ENCODE results near the gene PKD2. TPM values are rescaled to one million over a fixed set of nuclear protein-coding genes. Genes with fewer than 3 reads are reported as not detected.

PKD2 gene
- total RNA-seq (2013) = 11.1 TPM
- polyA plus RNA-seq (1 to 10 TPM; 1.2 to 9.7 (median 2.4) TPM), polyA minus RNA-seq (4.8 and 5.7 TPM in 2 replicates), total RNA-seq (9.0 to 21.0 (median 13.1) reads per million in 11 experiments)

- Histone ChIP-seq H3K79me2 (ENCODE audit: insufficient read depth, low read length) (peaks cover 45% of the 10 kb centered on the region), H3K4me2 (replicated peaks; ENCODE audit: extremely low read depth, low read length, poor library complexity, severe bottlenecking) (peak within 1 kb of the TSS; percentile 97), H4K20me1 (ENCODE audit: insufficient read depth, low read length) (no peaks in the 10 kb centered on the region), H3K36me3 (replicated peaks in 1 of 2; ENCODE audit: control insufficient read depth in 1 of 2, insufficient read depth in 2 of 2, low read length in 2 of 2) (no peaks in the 10 kb centered on the region), H3K4me1 (ENCODE audit: control insufficient read depth in 1 of 2, insufficient read depth in 2 of 2, low read length in 2 of 2) (peaks cover 32 to 38% of the 10 kb centered on the region in 2 donors), H3K4me3 (replicated peaks in 1 of 3; ENCODE audit: low read depth in 2 of 3, low read length in 3 of 3) (peak within 1 kb of the TSS; percentile 51 to 94 (median 84)), H3K9ac (ENCODE audit: insufficient read depth, low read length, poor library complexity, severe bottlenecking) (peak within 1 kb of the TSS; percentile 76), H3K9me3 (replicated peaks in 1 of 2; ENCODE audit: control insufficient read depth in 1 of 2, insufficient read depth in 1 of 2, low read length in 2 of 2) (no peaks in the 10 kb centered on the region), H3K27ac (ENCODE audit: low read depth in 1 of 2, low read length in 2 of 2) (peak within 1 kb of the TSS in 1 of 2 donors; percentile 30), H3K27me3 (ENCODE audit: control insufficient read depth in 2 of 2, insufficient read depth in 2 of 2, low read length in 2 of 2) (peaks cover 0 to 8% of the 10 kb centered on the region in 2 donors), H2AFZ (ENCODE audit: insufficient read depth, low read depth, low read length, poor library complexity, severe bottlenecking) (peak within 1 kb of the TSS; percentile 83)
- intact Hi-C loops (cut with micrococcal nuclease) = no loop called here
- Mint-ChIP-seq H3K4me3 (peak within 1 kb of the TSS; percentile 91 to 93), H3K36me3 (peaks cover 0 to 1% of the 10 kb centered on the region in 2 donors), H3K27ac (peak within 1 kb of the TSS in 3 of 7 donors; percentile 36 to 66 (median 65)), H3K9me3 (peaks cover 0 to 3% (median 0%) of the 10 kb centered on the region in 7 donors), H3K4me1 (peaks cover 40% of the 10 kb centered on the region), H3K27me3 (ENCODE audit: low read depth in 3 of 3) (peaks cover 10 to 12% (median 12%) of the 10 kb centered on the region in 3 donors)
- WGBS (ENCODE audit: insufficient coverage) = under 1% methylated on average over 114 of the region's 116 CpGs
- peak; percentile 38 to 55 (median 50) for DNase-seq
- no peak for TF ChIP-seq CTCF (IDR thresholded peaks at IDR 0.05)
Observed at GRCh38 chr4:88007304-88008121, at the start of gene PKD2. Gene PKD2, plus strand, starts transcription at chr4:88007635. Its CDS starts 99 bp downstream, at chr4:88007734.

- no peaks in the 10 kb centered on the region for H3K36me3 Mint-ChIP-seq
- Histone ChIP-seq H3K9ac (ENCODE audit: insufficient read depth, low read length, poor library complexity, severe bottlenecking) (no peak overlapping the region), H3K4me3 (replicated peaks in 1 of 3; ENCODE audit: low read depth in 2 of 3, low read length in 3 of 3) (no peak overlapping the region), H3K27me3 (ENCODE audit: control insufficient read depth in 2 of 2, insufficient read depth in 2 of 2, low read length in 2 of 2) (no peaks in the 10 kb centered on the region), H3K36me3 (replicated peaks in 1 of 2; ENCODE audit: control insufficient read depth in 1 of 2, insufficient read depth in 2 of 2, low read length in 2 of 2) (no peaks in the 10 kb centered on the region), H3K79me2 (ENCODE audit: insufficient read depth, low read length) (no peaks in the 10 kb centered on the region), H3K4me2 (replicated peaks; ENCODE audit: extremely low read depth, low read length, poor library complexity, severe bottlenecking) (no peak overlapping the region), H3K27ac (ENCODE audit: low read depth in 1 of 2, low read length in 2 of 2) (no peak overlapping the region), H3K4me1 (ENCODE audit: control insufficient read depth in 1 of 2, insufficient read depth in 2 of 2, low read length in 2 of 2) (no peaks in the 10 kb centered on the region), H3K9me3 (replicated peaks in 1 of 2; ENCODE audit: control insufficient read depth in 1 of 2, insufficient read depth in 1 of 2, low read length in 2 of 2) (no peaks in the 10 kb centered on the region), H4K20me1 (ENCODE audit: insufficient read depth, low read length) (no peaks in the 10 kb centered on the region), H2AFZ (ENCODE audit: insufficient read depth, low read depth, low read length, poor library complexity, severe bottlenecking) (no peak overlapping the region)
- peaks cover 0 to 5% (median 0%) of the 10 kb centered on the region in 3 donors for H3K27me3 Mint-ChIP-seq (ENCODE audit: low read depth in 3 of 3)
- no CpG with 5 or more reads among the region's 1 CpG for WGBS (ENCODE audit: insufficient coverage)
- H3K4me3 Mint-ChIP-seq = no peak overlapping the region
- no peak for TF ChIP-seq CTCF (IDR thresholded peaks at IDR 0.05)
- peak in 1 of 3 donors; percentile 30 for DNase-seq
- intact Hi-C loops (cut with micrococcal nuclease) = no loop called here
- no peaks in the 10 kb centered on the region for H3K4me1 Mint-ChIP-seq
- no peak overlapping the region for H3K27ac Mint-ChIP-seq
- H3K9me3 Mint-ChIP-seq = no peaks in the 10 kb centered on the region
Observed at GRCh38 chr4:87961993-87962392, 45.4 kb upstream of the PKD2 start.

All from CD14-positive monocyte (primary cell).